KOPT-K1 (cell line): ENCODE data around the gene COG2.
"Not testable (repeated sequence)": the region's sequence is repeated elsewhere in the genome, so short reads cannot be mapped to it uniquely, and the experiment has no call there.

Experiments used
- H3K27ac ChIP-seq: fragments of 200-600 bp; sonication (generic); 2 replicates; pipeline ENCODE4 v1.5.1; 2016; ENCODE audit warnings: antibody characterized with exemption, mild to moderate bottlenecking, low read depth, low read length; ENCODE audit not compliant: poor library complexity, severe bottlenecking
- H3K36me3 ChIP-seq: fragments of 200-600 bp; sonication (generic); 2 replicates; pipeline ENCODE4 v1.5.1; 2017; ENCODE audit warnings: antibody characterized with exemption, mild to moderate bottlenecking, low read length, moderate library complexity; ENCODE audit not compliant: insufficient read depth
- H3K9me3 ChIP-seq: fragments of 200-600 bp; sonication (generic); 2 replicates; pipeline ENCODE4 v1.5.1; 2017; ENCODE audit warnings: antibody characterized with exemption, low read length, mild to moderate bottlenecking; ENCODE audit not compliant: insufficient read depth, poor library complexity, severe bottlenecking

The COG2 gene

GRCh38 chr1:230707732-230708630, 65.7 kb downstream of the COG2 start:
- no peaks in the 10 kb centered on the region for H3K36me3 ChIP-seq
- H3K27ac ChIP-seq: no peak overlapping the region
- H3K9me3 ChIP-seq: no peaks in the 10 kb centered on the region

- Histone ChIP-seq H3K9me3 (no peaks in the 10 kb centered on the region), H3K27ac (no peak overlapping the region), H3K36me3 (no peaks in the 10 kb centered on the region)
Observed at GRCh38 chr1:230708631-230709580, 66.6 kb downstream of the COG2 start.

GRCh38 chr1:230709619-230710542, 67.6 kb downstream of the COG2 start:
- H3K9me3 ChIP-seq: no peaks in the 10 kb centered on the region
- H3K27ac ChIP-seq: no peak overlapping the region
- no peaks in the 10 kb centered on the region for H3K36me3 ChIP-seq

GRCh38 chr1:230710543-230710904, 68.2 kb downstream of the COG2 start:
- Histone ChIP-seq H3K36me3 (no peaks in the 10 kb centered on the region), H3K9me3 (no peaks in the 10 kb centered on the region), H3K27ac (no peak overlapping the region)

- Histone ChIP-seq H3K36me3 (no peaks in the 10 kb centered on the region), H3K27ac (no peak overlapping the region), H3K9me3 (peaks cover 2% of the 10 kb centered on the region)
Observed at GRCh38 chr1:230711245-230711644, 69.0 kb downstream of the COG2 start.

- no peak overlapping the region for H3K27ac ChIP-seq
- H3K36me3 ChIP-seq: no peaks in the 10 kb centered on the region
- H3K9me3 ChIP-seq: peaks cover 10% of the 10 kb centered on the region
Observed at GRCh38 chr1:230712470-230712942, 70.2 kb downstream of the COG2 start.

GRCh38 chr1:230713138-230713537, 70.9 kb downstream of the COG2 start:
- H3K36me3 ChIP-seq: no peaks in the 10 kb centered on the region
- H3K27ac ChIP-seq: no peak overlapping the region
- peaks cover 12% of the 10 kb centered on the region for H3K9me3 ChIP-seq

GRCh38 chr1:230713547-230713914, 71.2 kb downstream of the COG2 start:
- Histone ChIP-seq H3K9me3 (peaks cover 12% of the 10 kb centered on the region), H3K27ac (no peak overlapping the region)

GRCh38 chr1:230713915-230714764, 71.9 kb downstream of the COG2 start, which contains the start of gene AGT:
TSS of gene AGT (minus strand) at chr1:230714122. CDS start at chr1:230710823, 3,299 bp downstream.
- Histone ChIP-seq H3K36me3 (no peaks in the 10 kb centered on the region), H3K27ac (no peak within 1 kb of the TSS), H3K9me3 (peaks cover 12% of the 10 kb centered on the region)

More at GRCh38 chr1:230713547-230713914, 71.2 kb downstream of the COG2 start:
- H3K36me3 ChIP-seq: no peaks in the 10 kb centered on the region

GRCh38 chr1:230715510-230715909, 73.2 kb downstream of the COG2 start:
- no peaks in the 10 kb centered on the region for H3K36me3 ChIP-seq

GRCh38 chr1:230716453-230716852, 74.2 kb downstream of the COG2 start:
- H3K36me3 ChIP-seq, H3K27ac ChIP-seq: not testable (repeated sequence)
- peaks cover 14% of the 10 kb centered on the region for H3K9me3 ChIP-seq

More at GRCh38 chr1:230715510-230715909, 73.2 kb downstream of the COG2 start:
- Histone ChIP-seq H3K9me3 (peaks cover 12% of the 10 kb centered on the region), H3K27ac (no peak overlapping the region)

GRCh38 chr1:230717251-230717650, 75.0 kb downstream of the COG2 start:
- Histone ChIP-seq H3K36me3 (no peaks in the 10 kb centered on the region), H3K9me3 (peaks cover 22% of the 10 kb centered on the region), H3K27ac (no peak overlapping the region)

GRCh38 chr1:230721849-230722522, 79.7 kb downstream of the COG2 start:
- peaks cover 27% of the 10 kb centered on the region for H3K9me3 ChIP-seq
- not testable (repeated sequence) for H3K36me3 ChIP-seq, H3K27ac ChIP-seq
